HCT116 (cell line): ENCODE measurements around the gene LRRC1. TPM values are rescaled to one million over a fixed set of nuclear protein-coding genes. Genes with fewer than 3 reads are reported as not detected.

Experiments
- ATAC-seq: fragments of 200-7000 bp; cut with Tn5 transposase; 2 replicates; pipeline ENCODE4 v1.9.1; 2020; ENCODE audit warnings: mild to moderate bottlenecking, moderate library complexity
- BruUV-seq: library from RNA; stranded (reverse); fragments of 400-500 nt; replicated peaks from 2 replicates; lab custom pipeline; 2021; lab: Mats Ljungman, UMichigan
- CTCF ChIA-PET: fragments of 300-600 bp; sonication (Branson Sonifier 250); formaldehyde crosslinking; loops from one replicate; lab custom pipeline; 2021; ENCODE audit warnings: antibody characterized with exemption; lab: Charles Lee
- POLR2A ChIA-PET: fragments of 300-600, 350-600 bp; sonication (Branson Sonifier 250); formaldehyde crosslinking; loops from one replicate; lab custom pipeline; 2021; ENCODE audit warnings: antibody characterized with exemption; lab: Charles Lee
- RAD21 ChIA-PET, 2 experiments: fragments of 300-600 bp; sonication (Branson Sonifier 250); formaldehyde crosslinking; loops; one replicate each; lab custom pipeline; 2023; ENCODE audit warnings: low total read pairs in 2 of 2; ENCODE audit not compliant: uncharacterized antibody in 2 of 2, unreplicated experiment in 2 of 2, low non-redundant PET in 1 of 2; lab: Charles Lee
- DNase-seq: peaks from one replicate; pipeline ENCODE4 v3.0.0-alpha.2; 2010; ENCODE audit warnings: low read depth, low spot score
- H2AFZ ChIP-seq: fragments of 200-600 bp; shearing (Covaris generic), sonication (generic); 2 replicates; pipeline ENCODE4 v1.6.1; 2017; ENCODE audit warnings: low read depth, mixed run types, mixed read lengths, antibody characterized with exemption, low read length; ENCODE audit not compliant: poor library complexity, severe bottlenecking
- H3K27ac ChIP-seq: 2 replicates; pipeline ENCODE4 v1.5.1; 2012; ENCODE audit warnings: low read depth, low read length
- H3K27me3 ChIP-seq: fragments of 200-600 bp; sonication (generic); 2 replicates; pipeline ENCODE4 v1.6.1; 2016; ENCODE audit warnings: mixed run types, low read length, mixed read lengths; ENCODE audit not compliant: insufficient read depth
- H3K36me3 ChIP-seq, 2 experiments: fragments of 200-500 bp in 1 of 2; fragments of 200-600 bp in 1 of 2; sonication (Bioruptor generic) in 1 of 2; sonication (generic) in 1 of 2; 2 replicates each; pipeline versions ENCODE4 v1.5.1 to v1.6.1; 2014 to 2016; ENCODE audit warnings: low read length in 2 of 2, inconsistent platforms in 1 of 2, mixed read lengths in 1 of 2, mixed run types in 1 of 2; ENCODE audit not compliant: insufficient read depth in 2 of 2, control insufficient read depth in 1 of 2
- H3K4me1 ChIP-seq, 2 experiments: fragments of 200-600 bp in 1 of 2; sonication (generic) in 1 of 2; 2 replicates each; pipeline versions ENCODE4 v1.5.1 to v1.6.1; 2012 to 2017; ENCODE audit warnings: low read length in 2 of 2, inconsistent platforms in 1 of 2, mild to moderate bottlenecking in 1 of 2, mixed read lengths in 1 of 2, mixed run types in 1 of 2, moderate library complexity in 1 of 2; ENCODE audit not compliant: insufficient read depth in 2 of 2, control insufficient read depth in 1 of 2
- H3K4me2 ChIP-seq: fragments of 200-600 bp; sonication (generic); 2 replicates; pipeline ENCODE4 v1.6.1; 2017; ENCODE audit warnings: mixed run types, low read length, mixed read lengths
- H3K4me3 ChIP-seq, 2 experiments: fragments of 200-600 bp in 1 of 2; sonication (generic) in 1 of 2; replicated peaks in 1 of 2; 2 replicates each; pipeline ENCODE4 v1.5.1; 2011 to 2016; ENCODE audit warnings: low read length in 2 of 2, control low read depth in 1 of 2, low read depth in 1 of 2, mild to moderate bottlenecking in 1 of 2, mixed read lengths in 1 of 2, mixed run types in 1 of 2
- H3K79me2 ChIP-seq: fragments of 200-600 bp; sonication (generic); 2 replicates; pipeline ENCODE4 v1.6.1; 2017; ENCODE audit warnings: mild to moderate bottlenecking, mixed run types, low read length, moderate library complexity, mixed read lengths; ENCODE audit not compliant: insufficient read depth
- H3K9ac ChIP-seq: fragments of 200-600 bp; sonication (generic); 2 replicates; pipeline ENCODE4 v1.6.1; 2016; ENCODE audit warnings: low read length, mixed read lengths
- H3K9me2 ChIP-seq: fragments of 200-600 bp; sonication (generic), shearing (Covaris generic); 2 replicates; pipeline ENCODE4 v1.6.1; 2017; ENCODE audit warnings: mixed run types, mild to moderate bottlenecking, moderate library complexity; ENCODE audit not compliant: insufficient read depth
- H3K9me3 ChIP-seq, 2 experiments: fragments of 200-500 bp in 1 of 2; fragments of 200-600 bp in 1 of 2; sonication (Bioruptor generic) in 1 of 2; sonication (generic) in 1 of 2; 2 replicates each; pipeline ENCODE4 v1.6.1; 2014 to 2017; ENCODE audit warnings: low read length in 2 of 2, mixed read lengths in 2 of 2, inconsistent platforms in 1 of 2, low read depth in 1 of 2, mild to moderate bottlenecking in 1 of 2, mixed run types in 1 of 2, moderate library complexity in 1 of 2; ENCODE audit not compliant: control insufficient read depth in 1 of 2, insufficient read depth in 1 of 2
- H4K20me1 ChIP-seq: fragments of 200-600 bp; sonication (generic), shearing (Covaris generic); 2 replicates; pipeline ENCODE4 v1.6.1; 2017; ENCODE audit warnings: mixed run types, mild to moderate bottlenecking, moderate library complexity; ENCODE audit not compliant: insufficient read depth
- CBX3 ChIP-seq: IDR thresholded peaks from 2 replicates; pipeline ENCODE4 v1.6.1; 2012; ENCODE audit warnings: low read depth
- CEBPB ChIP-seq: IDR thresholded peaks from 2 replicates; pipeline ENCODE4 v1.6.1; 2012; ENCODE audit warnings: low read depth
- EGR1 ChIP-seq: IDR thresholded peaks from 2 replicates; pipeline ENCODE4 v1.6.1; 2012; ENCODE audit warnings: low read depth
- ELF1 ChIP-seq: IDR thresholded peaks from 2 replicates; pipeline ENCODE4 v1.6.1; 2012; ENCODE audit warnings: low read depth, borderline replicate concordance
- EZH2phosphoT487 ChIP-seq: fragments of 200-600 bp; IDR thresholded peaks from 2 replicates; pipeline ENCODE4 v1.6.1; 2018; ENCODE audit warnings: antibody characterized with exemption, borderline replicate concordance
- FOSL1 ChIP-seq: IDR thresholded peaks from 2 replicates; pipeline ENCODE4 v1.6.1; 2012; ENCODE audit warnings: low read depth
- POLR2AphosphoS5 ChIP-seq: IDR thresholded peaks from 2 replicates; pipeline ENCODE4 v1.6.1; 2011; ENCODE audit warnings: mild to moderate bottlenecking, low read depth, low read length, moderate library complexity
- RAD21 ChIP-seq: IDR thresholded peaks from 2 replicates; pipeline ENCODE4 v1.6.1; 2012; ENCODE audit warnings: low read depth, mild to moderate bottlenecking
- SIN3A ChIP-seq: IDR thresholded peaks from 2 replicates; pipeline ENCODE4 v1.6.1; 2012; ENCODE audit warnings: low read depth
- SP1 ChIP-seq: IDR thresholded peaks from 2 replicates; pipeline ENCODE4 v1.6.1; 2012; ENCODE audit warnings: low read depth
- SRF ChIP-seq: IDR thresholded peaks from 2 replicates; pipeline ENCODE4 v1.6.1; 2012; ENCODE audit warnings: low read depth
- TCF7L2 ChIP-seq: IDR thresholded peaks from 2 replicates; pipeline ENCODE4 v1.7.0; 2011; ENCODE audit warnings: borderline replicate concordance, inconsistent platforms; ENCODE audit not compliant: insufficient read depth, insufficient read length; ENCODE audit errors: extremely low read depth
- YY1 ChIP-seq: IDR thresholded peaks from 2 replicates; pipeline ENCODE4 v1.6.1; 2011; ENCODE audit warnings: low read length, low read depth, moderate library complexity, mild to moderate bottlenecking; ENCODE audit not compliant: insufficient replicate concordance; ENCODE audit errors: extremely low read depth
- ZBTB33 ChIP-seq: IDR thresholded peaks from 2 replicates; pipeline ENCODE4 v1.6.1; 2011; ENCODE audit warnings: mild to moderate bottlenecking, low read length, moderate library complexity; ENCODE audit not compliant: insufficient replicate concordance; ENCODE audit errors: extremely low read depth
- ZFX ChIP-seq: fragments of 450-650 bp; IDR thresholded peaks from 2 replicates; pipeline ENCODE4 v1.6.1; 2017
- intact Hi-C: fragments of 100-400 bp; cut with micrococcal nuclease; formaldehyde crosslinking; loops from 2 replicates; pipeline ENCODE4 v1.10.0; 2022
- total RNA-seq: library from RNA; stranded (reverse); gene quantifications from one replicate; pipeline ENCODE4 v1.2.1, GENCODE V29; 2021; ENCODE audit not compliant: unreplicated experiment
- TF ChIP-seq, protein P1 (sequence below): IDR thresholded peaks from 2 replicates; pipeline ENCODE4 v1.6.1; 2012; ENCODE audit warnings: low read depth
- TF ChIP-seq, protein P2 (sequence below), 3 experiments: fragments of 200-600 bp in 1 of 3; sonication (generic) in 1 of 3; IDR thresholded peaks in 2 of 3; conservative IDR thresholded peaks in 1 of 3; 2 replicates each; pipeline ENCODE4 v1.5.1; 2012 to 2017; ENCODE audit warnings: low read depth in 2 of 3, low read length in 2 of 3, antibody characterized with exemption in 1 of 3, borderline replicate concordance in 1 of 3, control low read depth in 1 of 3, mild to moderate bottlenecking in 1 of 3, mixed read lengths in 1 of 3, mixed run types in 1 of 3, moderate library complexity in 1 of 3; ENCODE audit not compliant: insufficient read depth in 1 of 3
- TF ChIP-seq, protein P3 (sequence below): IDR thresholded peaks from 2 replicates; pipeline ENCODE4 v1.6.1; 2012

LRRC1 gene
- total RNA-seq, 1 experiment from 2014 or later, result 19.8 TPM

- no peak overlapping the region for H3K27ac ChIP-seq
- BruUV-seq, result no TSS peak
- H3K36me3 ChIP-seq, result no peaks in the 10 kb centered on the region
- POLR2A ChIA-PET, result no interaction called here
- CTCF ChIA-PET, result no interaction called here
- ATAC-seq (peak; percentile 53; the same call in 1 of the 2 replicates), DNase-seq (no peak)
- H3K79me2 ChIP-seq, result no peaks in the 10 kb centered on the region
- H4K20me1 ChIP-seq, result no peaks in the 10 kb centered on the region
- no peaks in the 10 kb centered on the region for H3K27me3 ChIP-seq
- peak overlapping the region; percentile 26; the same call in 1 of the 2 replicates for H3K4me2 ChIP-seq
- no peaks in the 10 kb centered on the region for H3K9me3 ChIP-seq
- no peaks in the 10 kb centered on the region for H3K9me2 ChIP-seq
- RAD21 ChIA-PET, result no interaction called here
- TF ChIP-seq EZH2phosphoT487, result no peak
- TF ChIP-seq, protein P1, sequence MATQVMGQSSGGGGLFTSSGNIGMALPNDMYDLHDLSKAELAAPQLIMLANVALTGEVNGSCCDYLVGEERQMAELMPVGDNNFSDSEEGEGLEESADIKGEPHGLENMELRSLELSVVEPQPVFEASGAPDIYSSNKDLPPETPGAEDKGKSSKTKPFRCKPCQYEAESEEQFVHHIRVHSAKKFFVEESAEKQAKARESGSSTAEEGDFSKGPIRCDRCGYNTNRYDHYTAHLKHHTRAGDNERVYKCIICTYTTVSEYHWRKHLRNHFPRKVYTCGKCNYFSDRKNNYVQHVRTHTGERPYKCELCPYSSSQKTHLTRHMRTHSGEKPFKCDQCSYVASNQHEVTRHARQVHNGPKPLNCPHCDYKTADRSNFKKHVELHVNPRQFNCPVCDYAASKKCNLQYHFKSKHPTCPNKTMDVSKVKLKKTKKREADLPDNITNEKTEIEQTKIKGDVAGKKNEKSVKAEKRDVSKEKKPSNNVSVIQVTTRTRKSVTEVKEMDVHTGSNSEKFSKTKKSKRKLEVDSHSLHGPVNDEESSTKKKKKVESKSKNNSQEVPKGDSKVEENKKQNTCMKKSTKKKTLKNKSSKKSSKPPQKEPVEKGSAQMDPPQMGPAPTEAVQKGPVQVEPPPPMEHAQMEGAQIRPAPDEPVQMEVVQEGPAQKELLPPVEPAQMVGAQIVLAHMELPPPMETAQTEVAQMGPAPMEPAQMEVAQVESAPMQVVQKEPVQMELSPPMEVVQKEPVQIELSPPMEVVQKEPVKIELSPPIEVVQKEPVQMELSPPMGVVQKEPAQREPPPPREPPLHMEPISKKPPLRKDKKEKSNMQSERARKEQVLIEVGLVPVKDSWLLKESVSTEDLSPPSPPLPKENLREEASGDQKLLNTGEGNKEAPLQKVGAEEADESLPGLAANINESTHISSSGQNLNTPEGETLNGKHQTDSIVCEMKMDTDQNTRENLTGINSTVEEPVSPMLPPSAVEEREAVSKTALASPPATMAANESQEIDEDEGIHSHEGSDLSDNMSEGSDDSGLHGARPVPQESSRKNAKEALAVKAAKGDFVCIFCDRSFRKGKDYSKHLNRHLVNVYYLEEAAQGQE, result no peak
- TF ChIP-seq, protein P2, sequence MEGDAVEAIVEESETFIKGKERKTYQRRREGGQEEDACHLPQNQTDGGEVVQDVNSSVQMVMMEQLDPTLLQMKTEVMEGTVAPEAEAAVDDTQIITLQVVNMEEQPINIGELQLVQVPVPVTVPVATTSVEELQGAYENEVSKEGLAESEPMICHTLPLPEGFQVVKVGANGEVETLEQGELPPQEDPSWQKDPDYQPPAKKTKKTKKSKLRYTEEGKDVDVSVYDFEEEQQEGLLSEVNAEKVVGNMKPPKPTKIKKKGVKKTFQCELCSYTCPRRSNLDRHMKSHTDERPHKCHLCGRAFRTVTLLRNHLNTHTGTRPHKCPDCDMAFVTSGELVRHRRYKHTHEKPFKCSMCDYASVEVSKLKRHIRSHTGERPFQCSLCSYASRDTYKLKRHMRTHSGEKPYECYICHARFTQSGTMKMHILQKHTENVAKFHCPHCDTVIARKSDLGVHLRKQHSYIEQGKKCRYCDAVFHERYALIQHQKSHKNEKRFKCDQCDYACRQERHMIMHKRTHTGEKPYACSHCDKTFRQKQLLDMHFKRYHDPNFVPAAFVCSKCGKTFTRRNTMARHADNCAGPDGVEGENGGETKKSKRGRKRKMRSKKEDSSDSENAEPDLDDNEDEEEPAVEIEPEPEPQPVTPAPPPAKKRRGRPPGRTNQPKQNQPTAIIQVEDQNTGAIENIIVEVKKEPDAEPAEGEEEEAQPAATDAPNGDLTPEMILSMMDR (IDR thresholded peaks at IDR 0.05 in 2 of 3, conservative IDR thresholded peaks at IDR 0.05 in 1 of 3; ENCODE audit: borderline replicate concordance in 1 of 3, insufficient read depth in 1 of 3, low read depth in 2 of 3, low read length in 2 of 3), result no peak
- TF ChIP-seq TCF7L2, result no peak
- TF ChIP-seq, protein P3, sequence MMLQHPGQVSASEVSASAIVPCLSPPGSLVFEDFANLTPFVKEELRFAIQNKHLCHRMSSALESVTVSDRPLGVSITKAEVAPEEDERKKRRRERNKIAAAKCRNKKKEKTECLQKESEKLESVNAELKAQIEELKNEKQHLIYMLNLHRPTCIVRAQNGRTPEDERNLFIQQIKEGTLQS, result no peak
- TF ChIP-seq FOSL1, result no peak
- no peak for TF ChIP-seq ZBTB33
- no peak for TF ChIP-seq EGR1
- no peak for TF ChIP-seq YY1
- TF ChIP-seq CEBPB, result no peak
- no peak for TF ChIP-seq POLR2AphosphoS5
- TF ChIP-seq SRF, result no peak
- TF ChIP-seq ZFX, result no peak
- no peak for TF ChIP-seq SP1
- no peak for TF ChIP-seq CBX3
- no peak for TF ChIP-seq SIN3A
- no peak for TF ChIP-seq RAD21
- TF ChIP-seq ELF1, result no peak
- no peak overlapping the region for H3K4me3 ChIP-seq
- H2AFZ ChIP-seq, result no peak overlapping the region
- H3K4me1 ChIP-seq, result peaks cover 19 to 21% of the 10 kb centered on the region in 2 experiments
- H3K9ac ChIP-seq, result no peak overlapping the region
- intact Hi-C loops, result no loop called here
Measured at GRCh38 chr6:53894091-53894490, 99.3 kb downstream of the LRRC1 start.
